NCI-H2029 treated with DMSO at 0.1 percent for 48 hours (cell line): ENCODE measurements around the gene C6orf89.
"Not testable (repeated sequence)": the region's sequence is repeated elsewhere in the genome, so short reads cannot be mapped to it uniquely, and the experiment has no call there.

Experiments
- DNase-seq: peaks from one replicate; lab custom pipeline; 2025; lab: John Stamatoyannopoulos, UW

The C6orf89 gene

DNA sequence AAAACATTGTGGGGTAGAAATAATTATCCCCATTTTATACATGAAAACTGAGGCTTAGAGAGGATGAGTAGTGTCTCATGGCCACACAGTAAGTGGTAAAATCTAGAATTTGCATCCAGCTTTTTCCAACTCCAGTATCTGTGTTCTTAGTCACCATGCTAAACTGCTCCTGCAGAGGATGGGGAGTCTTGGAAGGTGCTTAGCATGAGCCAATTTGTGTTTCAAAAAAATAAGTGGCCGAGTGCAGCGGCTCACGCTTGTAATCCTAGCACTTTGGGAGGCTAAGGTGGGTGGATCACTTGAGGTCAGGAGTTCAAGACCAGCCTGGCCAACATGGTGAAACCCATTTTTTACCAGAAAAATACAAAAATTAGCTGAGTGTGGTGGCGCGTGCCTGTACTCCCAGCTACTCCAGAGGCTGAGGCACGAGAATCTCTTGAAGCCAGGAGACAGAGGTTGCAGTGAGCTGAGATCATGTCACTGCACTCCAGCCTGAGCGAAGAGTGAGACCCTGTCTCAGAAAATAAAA is 2.4 kb downstream of the C6orf89 start:
- DNase-seq = no peak

GRCh38 chr6:36888654-36889481 is 3.1 kb downstream of the C6orf89 start:
- DNase-seq = no peak

- DNase-seq = no peak
Observed at GRCh38 chr6:36890112-36890663, 4.4 kb downstream of the C6orf89 start.

- not testable (repeated sequence) for DNase-seq
Observed at GRCh38 chr6:36891153-36891552, 5.4 kb downstream of the C6orf89 start.

DNA sequence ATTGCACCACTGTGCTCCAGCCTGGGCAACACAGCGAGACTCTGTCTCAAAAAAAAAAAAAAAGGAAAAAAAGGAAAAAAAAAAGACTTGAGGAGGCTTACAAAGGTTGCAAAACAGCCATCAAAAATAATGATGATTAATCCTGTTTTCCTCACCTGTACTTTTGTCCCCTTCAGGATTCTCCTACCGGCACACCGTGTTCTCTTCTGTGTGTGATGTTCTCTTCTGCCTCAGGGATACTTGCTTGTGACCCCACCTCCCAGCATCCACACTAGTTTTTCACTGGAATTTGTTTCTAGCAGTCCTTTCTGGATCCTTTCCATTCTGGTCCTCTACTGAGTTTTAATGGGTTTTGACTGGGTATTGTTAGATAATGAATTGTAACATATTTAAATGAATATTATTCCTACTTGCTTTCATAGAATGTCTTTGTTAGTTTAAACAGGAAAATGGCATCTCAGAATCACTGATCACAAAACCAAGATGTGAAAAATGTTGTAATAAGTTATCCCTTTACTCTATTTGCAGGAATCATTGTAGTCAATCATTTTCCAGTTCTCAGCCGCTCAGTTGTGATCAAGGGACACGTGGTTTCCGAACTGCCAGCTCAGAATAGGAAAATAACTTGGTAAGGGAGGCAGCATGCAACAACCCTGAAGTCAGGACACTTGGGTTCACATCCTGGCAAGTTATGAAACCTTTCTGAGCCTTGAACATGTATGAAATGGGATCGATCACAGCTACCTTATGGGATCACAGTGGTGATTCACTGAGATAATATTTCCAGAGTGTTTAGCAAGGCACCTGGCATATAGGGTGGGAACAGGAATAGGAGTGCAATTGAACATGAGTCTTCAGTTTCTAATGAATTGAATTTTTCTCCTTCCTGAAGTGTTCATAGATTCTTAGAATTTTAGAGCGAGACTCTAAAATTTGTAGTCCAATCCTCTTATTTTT is 8.5 kb downstream of the C6orf89 start:
- DNase-seq = no peak

DNA sequence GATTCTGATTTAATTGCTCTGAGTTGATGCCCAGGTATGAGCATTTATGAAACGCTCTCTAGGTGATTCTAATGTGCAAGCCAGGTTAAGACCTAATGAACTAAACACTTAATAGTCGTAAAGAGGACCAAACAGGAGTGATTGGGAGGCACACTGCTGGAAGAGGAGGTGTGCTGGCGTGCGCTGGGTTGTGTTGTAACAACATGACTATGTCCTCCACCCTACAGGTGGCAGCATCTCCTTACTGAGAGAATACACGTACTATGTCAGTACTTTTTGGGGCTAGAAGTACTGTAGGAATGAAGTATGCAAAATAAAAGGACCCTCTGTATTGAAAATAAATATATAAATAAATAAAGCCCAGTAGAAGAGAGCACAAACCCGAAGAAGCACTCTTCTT is 11.9 kb downstream of the C6orf89 start:
- no peak for DNase-seq

GRCh38 chr6:36904114-36904513 is 18.4 kb downstream of the C6orf89 start:
- no peak for DNase-seq

DNA sequence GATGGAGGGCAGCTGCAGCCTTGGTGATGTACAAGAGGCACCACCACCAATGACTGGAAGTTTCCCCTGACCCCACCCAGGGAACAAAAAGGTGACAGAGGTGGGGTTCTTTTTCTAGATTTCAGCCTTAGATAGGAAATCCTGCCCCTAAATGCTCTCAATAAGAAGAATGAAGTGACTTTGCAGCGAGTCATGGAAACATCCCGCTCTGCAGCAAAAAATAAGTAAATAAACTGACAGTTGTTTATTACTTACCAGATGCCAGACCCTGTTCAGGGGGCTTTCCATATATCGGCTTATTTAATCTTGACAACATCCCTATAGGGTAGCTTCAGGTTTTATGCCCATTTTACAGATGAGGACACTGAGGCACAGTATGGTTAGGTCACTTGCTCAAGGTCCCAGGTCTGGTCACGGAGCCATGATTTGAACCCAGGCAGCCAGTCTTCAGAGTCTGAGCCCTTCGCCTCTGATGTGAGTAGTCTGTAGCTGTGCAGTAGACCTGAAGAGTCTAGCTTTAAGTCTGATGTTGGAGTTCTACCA is 19.2 kb downstream of the C6orf89 start:
- DNase-seq = no peak

DNA sequence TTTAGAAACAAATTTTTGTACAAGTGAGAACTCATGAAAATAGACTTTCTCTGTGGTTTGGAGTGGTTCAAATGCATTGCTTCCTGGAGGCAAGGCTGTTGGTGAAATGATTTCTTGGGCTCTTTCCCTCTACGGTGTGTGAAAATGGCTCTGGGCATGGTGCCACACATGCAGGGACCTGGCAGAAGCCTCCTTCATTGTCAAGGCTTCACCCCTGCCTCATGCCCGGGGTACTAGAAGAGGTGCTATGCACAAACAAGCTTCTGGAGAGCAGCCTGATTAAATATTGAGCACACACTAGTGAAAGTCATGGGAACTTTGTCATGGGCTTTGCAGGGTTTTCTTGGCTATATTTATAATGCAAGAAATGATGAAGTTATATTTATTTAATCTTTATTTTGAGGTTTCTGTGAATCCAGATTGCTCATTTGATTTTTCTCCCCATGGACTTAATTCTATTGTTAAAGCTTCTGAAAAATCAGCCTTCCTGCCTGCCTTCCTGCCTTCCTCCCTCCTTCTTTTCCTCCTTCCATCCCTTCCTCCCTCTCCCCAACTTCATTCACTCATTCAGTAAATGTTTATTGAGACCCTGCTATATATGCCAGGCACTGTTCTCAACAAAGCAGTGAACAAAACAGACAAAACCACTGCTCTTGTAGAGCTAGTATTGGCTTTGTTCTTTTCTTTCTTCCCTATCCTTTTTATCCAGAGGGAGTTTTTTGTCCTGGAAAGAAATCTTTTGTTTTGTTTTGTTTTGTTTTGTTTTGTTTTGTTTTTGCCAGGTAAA is 21.0 kb downstream of the C6orf89 start:
- peak; percentile 89 for DNase-seq

- DNase-seq = peak; percentile 88
Observed at GRCh38 chr6:36907781-36908180, 22.0 kb downstream of the C6orf89 start.

DNA sequence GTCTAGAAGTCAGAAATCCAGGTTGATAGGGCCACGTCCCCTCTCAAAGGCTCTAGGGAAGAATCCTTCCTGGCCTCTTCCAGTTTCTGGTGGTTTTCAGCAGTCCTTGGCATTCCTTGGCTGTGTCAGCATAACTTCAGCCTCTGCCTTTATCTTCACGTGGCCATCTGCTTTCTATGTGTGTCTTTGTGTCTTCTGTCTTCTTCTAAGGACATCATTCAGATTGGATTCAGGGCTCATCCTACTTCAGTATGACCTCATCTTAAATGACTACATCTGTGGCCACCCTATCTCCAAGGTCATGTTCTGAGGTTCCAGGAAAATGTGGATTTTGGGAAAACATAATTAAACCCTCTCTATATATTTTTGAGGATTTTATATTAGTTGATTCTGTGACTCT is 23.0 kb downstream of the C6orf89 start:
- no peak for DNase-seq

GRCh38 chr6:36912030-36912454 is 26.3 kb downstream of the C6orf89 start:
- no peak for DNase-seq

DNA sequence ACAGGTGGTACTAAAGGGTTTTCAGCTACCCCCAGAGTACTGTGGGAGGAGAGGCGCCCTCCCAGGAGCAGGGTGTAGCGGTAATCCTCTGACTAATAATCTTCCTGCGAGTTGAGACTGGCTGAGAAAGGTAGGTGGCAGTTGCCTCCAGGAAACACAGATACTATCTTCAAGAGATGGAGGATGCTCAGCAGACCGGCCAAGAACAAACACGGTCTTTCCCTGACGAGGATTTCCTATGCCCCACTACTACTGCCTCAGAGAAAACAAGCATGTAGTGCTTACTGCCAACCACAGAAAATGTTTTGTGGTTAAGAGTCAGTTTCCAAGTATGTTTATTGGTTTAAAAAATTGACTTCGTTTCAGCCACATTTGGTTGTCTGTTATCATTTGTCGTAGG is 26.8 kb downstream of the C6orf89 start:
- no peak for DNase-seq

GRCh38 chr6:36913082-36913481 is 27.3 kb downstream of the C6orf89 start:
- no peak for DNase-seq

DNA sequence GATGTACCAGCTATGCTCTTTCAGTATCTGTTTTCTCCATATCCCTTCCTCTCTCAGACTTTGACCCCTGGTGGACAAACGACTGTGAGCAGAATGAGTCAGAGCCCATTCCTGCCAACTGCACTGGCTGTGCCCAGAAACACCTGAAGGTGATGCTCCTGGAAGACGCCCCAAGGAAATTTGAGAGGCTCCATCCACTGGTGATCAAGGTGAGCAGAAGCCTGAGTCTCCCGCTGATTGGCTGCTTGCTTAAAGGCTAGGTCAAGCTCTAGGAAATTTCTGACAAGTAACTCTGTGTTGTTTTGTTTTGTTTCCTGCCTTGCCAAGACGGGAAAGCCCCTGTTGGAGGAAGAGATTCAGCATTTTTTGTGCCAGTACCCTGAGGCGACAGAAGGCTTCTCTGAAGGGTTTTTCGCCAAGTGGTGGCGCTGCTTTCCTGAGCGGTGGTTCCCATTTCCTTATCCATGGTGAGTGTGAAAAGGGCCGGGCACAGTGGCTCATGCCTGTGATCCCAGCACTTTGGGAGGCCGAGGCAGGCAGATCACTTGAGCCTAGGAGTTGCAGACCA is 28.6 kb downstream of the C6orf89 start:
- DNase-seq = no peak

DNA sequence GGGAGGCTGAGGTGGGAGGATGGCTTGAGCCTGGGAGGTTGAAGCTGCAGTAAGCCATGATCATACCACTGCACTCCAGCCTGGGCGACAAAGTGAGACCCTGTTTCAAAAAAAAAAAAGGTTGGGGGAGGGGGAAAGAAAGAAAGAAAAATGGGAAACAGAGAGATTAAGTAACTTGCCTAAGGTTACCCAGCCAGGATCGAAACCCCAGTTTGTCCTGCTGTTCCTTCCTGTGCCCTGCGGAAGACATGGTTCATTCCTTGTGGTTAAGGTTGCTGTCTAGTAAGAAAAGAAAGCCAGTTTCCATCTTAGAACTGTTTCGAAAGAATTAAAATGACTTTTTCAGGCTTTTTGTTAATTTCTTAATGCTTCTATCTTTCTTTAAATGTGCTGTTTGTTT is 29.8 kb downstream of the C6orf89 start:
- no peak for DNase-seq

- DNase-seq = no peak
Observed at GRCh38 chr6:36916126-36916525, 30.4 kb downstream of the C6orf89 start.

- no peak for DNase-seq
Observed at GRCh38 chr6:36917541-36918193, 31.9 kb downstream of the C6orf89 start.

DNA sequence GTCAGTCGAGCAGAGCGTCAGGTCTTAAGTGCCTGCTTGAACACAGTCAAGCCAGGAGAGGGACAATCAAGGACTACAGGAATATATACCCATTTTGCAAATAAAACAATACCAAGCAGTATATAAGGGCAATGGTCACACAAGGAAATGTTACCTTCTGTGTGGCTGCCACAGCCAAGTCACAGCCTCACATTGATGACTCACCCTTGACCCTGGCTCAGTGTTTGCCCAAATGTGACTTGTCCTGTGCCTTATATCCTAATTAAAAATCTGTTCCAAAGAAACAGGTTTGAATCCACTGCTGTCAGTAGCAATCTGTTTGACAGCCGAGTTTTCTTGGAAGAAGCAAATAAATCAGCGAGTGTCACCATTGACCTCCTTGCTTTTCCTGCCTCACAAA is 34.3 kb downstream of the C6orf89 start:
- no peak for DNase-seq

- no peak for DNase-seq
Observed at GRCh38 chr6:36920546-36920945, 34.8 kb downstream of the C6orf89 start.
